Glomerular visceral epithelial cell (primary cell): ENCODE data around the gene NUP133.
"Not testable (repeated sequence)": the region's sequence is repeated elsewhere in the genome, so short reads cannot be mapped to it uniquely, and the experiment has no call there.

Source experiments
- DNase-seq: peaks from one replicate; pipeline ENCODE4 v3.0.0-alpha.2; 2016; ENCODE audit errors: extremely low spot score

The NUP133 gene

GRCh38 chr1:229418586-229418985, 89.6 kb downstream of the NUP133 start:
- DNase-seq: not testable (repeated sequence)

GRCh38 chr1:229412810-229413209, 95.3 kb downstream of the NUP133 start:
- DNase-seq: not testable (repeated sequence)

- DNase-seq: no peak
These were observed 96.1 kb downstream of the NUP133 start for GRCh38 chr1:229412056-229412455.

GRCh38 chr1:229411434-229412055, 96.6 kb downstream of the NUP133 start:
- no peak for DNase-seq

GRCh38 chr1:229410692-229411433, 97.3 kb downstream of the NUP133 start:
- DNase-seq: peak; percentile 66

- DNase-seq: no peak
These were observed 97.8 kb downstream of the NUP133 start for GRCh38 chr1:229410370-229410691.

GRCh38 chr1:229409616-229410369, 98.3 kb downstream of the NUP133 start:
- DNase-seq: no peak

GRCh38 chr1:229408458-229409037, 99.6 kb downstream of the NUP133 start:
- no peak for DNase-seq

- DNase-seq: no peak
These were observed 100.7 kb downstream of the NUP133 start for GRCh38 chr1:229407206-229408026.

- DNase-seq: no peak
These were observed 101.3 kb downstream of the NUP133 start for GRCh38 chr1:229406798-229407197.

- no peak for DNase-seq
These were observed 104.6 kb downstream of the NUP133 start for GRCh38 chr1:229403573-229403972.

GRCh38 chr1:229402993-229403392, 105.1 kb downstream of the NUP133 start:
- no peak for DNase-seq

GRCh38 chr1:229402329-229402728, 105.8 kb downstream of the NUP133 start:
- DNase-seq: not testable (repeated sequence)

GRCh38 chr1:229397762-229398161, 110.4 kb downstream of the NUP133 start:
- DNase-seq: no peak

GRCh38 chr1:229396585-229397206, 111.4 kb downstream of the NUP133 start:
- no peak for DNase-seq

GRCh38 chr1:229394517-229394916, 113.6 kb downstream of the NUP133 start:
- not testable (repeated sequence) for DNase-seq

GRCh38 chr1:229392936-229393335, 115.2 kb downstream of the NUP133 start:
- DNase-seq: no peak
